LoVo (cell line): ENCODE data around the gene PTGES2.
A peak's percentile ranks its signal among the peaks of the same experiment; 100 is the strongest.

Source experiments
- DNase-seq: peaks from one replicate; pipeline ENCODE4 v3.0.0-alpha.2; 2016; ENCODE audit warnings: low spot score

Gene PTGES2

GRCh38 chr9:128102861-128103588, 24.5 kb downstream of the PTGES2 start:
- DNase-seq, result no peak

GRCh38 chr9:128102196-128102595, 25.3 kb downstream of the PTGES2 start:
- no peak for DNase-seq

GRCh38 chr9:128101690-128102089, 25.8 kb downstream of the PTGES2 start:
- DNase-seq, result no peak

- no peak for DNase-seq
These were observed 26.3 kb downstream of the PTGES2 start for GRCh38 chr9:128101231-128101661.

DNA sequence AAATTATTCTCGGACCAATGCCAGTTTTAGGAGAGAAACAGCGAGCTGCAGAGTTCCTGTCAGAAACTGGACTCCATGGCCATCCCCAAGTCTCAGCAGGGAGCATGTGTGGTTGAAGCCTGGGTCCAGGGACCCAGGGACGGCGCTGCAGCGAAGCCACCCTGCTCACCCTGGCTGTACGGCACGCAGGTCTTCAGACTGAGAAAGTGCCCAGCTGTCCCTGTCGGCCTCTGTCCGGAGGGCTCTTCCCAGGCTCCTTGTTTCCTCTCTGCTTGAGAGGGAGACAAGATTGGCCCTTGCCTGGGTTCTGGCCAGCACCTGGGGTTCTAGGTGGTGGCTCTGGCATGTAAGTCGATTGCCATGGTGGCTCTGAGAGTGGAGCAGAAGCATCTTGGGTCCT, 26.9 kb downstream of the PTGES2 start:
- no peak for DNase-seq

GRCh38 chr9:128099932-128100491, 27.5 kb downstream of the PTGES2 start:
- DNase-seq, result no peak

DNA sequence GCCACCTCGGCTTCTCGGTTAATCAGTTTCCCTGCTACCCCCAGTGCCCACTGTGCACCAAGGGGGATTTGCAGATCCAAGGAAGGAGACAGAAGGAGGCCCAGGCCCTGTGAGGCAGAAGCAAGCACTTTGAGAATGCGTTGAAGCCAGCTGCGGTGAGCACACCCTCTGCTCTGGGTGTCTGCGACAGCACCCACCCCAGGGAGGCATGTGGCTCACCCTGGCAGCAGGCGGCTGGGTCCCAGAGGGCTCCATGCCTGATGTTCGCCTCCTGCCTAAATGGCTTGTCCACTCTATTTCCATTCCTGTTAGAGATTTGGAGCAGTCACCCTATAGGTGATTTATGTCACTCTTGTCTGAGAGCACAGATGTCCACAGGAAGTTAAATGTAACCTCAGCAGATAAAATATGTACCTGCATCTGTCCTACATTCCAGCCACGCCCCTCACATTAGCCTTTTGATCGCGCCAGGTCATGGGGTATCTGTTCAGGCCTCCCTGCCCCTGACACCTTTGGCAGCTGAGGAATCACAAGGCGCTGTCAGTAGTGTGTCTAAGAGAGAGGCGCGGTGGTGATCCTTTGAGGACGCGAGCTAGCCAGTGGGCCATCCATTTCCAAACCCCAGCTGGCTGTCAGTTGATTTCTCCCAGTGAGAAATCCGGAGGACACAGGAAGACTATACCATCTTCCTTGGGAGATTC, 28.1 kb downstream of the PTGES2 start:
- DNase-seq, result peak; percentile 50

DNA sequence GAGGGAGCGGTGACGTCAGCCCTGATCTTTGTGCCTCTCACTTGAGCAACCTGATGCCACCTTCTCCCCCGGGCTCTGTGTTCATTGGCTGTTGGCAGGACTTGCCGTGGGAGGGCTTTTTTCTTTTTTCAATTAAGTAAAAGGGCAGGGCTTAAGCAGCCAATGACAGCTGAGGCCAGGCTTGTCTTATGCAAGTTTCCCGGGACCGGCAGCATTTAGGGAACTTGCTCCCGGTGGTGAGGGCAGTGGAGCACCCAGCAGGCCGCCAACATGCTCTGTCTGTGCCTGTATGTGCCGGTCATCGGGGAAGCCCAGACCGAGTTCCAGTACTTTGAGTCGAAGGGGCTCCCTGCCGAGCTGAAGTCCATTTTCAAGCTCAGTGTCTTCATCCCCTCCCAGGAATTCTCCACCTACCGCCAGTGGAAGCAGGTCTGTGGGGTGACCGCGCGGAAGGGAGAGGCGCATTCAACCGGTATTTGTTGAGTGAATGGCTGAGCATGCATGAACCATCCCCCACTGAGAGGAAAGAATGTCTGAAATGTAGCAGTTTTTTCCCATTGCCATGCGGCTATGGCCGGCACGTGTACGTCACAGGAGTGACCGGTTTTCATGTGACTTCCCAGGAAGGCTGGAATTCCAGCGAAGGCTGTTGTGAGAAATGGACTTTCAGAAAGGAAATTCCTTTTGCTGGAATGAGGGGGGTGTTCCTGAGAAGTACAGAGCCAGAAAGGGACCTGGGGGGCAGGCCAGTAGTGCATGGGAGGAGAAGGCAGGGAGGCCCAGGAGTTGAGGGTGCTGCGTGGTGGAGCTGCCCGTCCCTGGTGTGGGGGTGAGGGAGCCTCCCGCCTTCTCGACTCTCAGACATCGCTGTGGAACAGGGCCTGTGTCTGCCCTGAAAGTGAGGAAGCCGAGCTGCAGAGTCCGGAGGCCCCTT, 29.0 kb downstream of the PTGES2 start:
- DNase-seq, result peak; percentile 95

DNA sequence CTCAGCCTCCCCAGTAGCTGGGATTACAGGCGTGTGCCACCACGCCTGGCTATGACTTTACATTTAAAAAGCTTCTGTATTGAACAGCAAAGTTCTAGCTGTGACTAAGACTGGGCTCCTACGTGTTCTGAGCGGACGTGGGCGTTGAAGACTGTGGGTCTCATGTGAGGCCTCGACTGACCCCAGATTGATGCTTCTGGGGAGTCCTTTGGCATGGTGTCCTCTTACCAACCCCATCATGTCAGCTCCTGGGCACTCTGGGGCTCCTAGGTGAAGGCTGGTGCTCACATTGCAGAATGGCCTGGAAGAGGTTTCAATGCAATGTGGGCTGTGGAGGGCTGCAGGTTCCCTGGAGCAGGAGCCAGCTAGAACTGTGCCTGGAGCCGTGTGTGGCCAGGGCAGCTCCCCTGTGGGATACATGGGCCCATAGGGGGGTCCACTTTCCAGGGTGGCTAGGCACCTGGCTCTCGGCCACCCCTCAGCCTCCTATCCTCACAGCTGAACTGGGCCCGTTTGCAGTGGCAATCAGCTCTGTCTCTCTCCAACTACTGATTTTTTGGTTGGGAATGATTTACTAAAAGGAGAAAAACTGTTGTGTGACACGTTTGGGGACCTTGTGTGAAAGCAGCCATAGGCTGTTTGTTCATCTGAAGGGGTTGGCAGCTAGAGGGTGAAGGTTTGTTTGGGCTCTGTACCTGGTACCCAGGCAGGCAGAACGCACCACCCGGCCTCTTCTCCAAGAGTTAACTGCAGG, 29.8 kb downstream of the PTGES2 start:
- DNase-seq, result no peak

DNA sequence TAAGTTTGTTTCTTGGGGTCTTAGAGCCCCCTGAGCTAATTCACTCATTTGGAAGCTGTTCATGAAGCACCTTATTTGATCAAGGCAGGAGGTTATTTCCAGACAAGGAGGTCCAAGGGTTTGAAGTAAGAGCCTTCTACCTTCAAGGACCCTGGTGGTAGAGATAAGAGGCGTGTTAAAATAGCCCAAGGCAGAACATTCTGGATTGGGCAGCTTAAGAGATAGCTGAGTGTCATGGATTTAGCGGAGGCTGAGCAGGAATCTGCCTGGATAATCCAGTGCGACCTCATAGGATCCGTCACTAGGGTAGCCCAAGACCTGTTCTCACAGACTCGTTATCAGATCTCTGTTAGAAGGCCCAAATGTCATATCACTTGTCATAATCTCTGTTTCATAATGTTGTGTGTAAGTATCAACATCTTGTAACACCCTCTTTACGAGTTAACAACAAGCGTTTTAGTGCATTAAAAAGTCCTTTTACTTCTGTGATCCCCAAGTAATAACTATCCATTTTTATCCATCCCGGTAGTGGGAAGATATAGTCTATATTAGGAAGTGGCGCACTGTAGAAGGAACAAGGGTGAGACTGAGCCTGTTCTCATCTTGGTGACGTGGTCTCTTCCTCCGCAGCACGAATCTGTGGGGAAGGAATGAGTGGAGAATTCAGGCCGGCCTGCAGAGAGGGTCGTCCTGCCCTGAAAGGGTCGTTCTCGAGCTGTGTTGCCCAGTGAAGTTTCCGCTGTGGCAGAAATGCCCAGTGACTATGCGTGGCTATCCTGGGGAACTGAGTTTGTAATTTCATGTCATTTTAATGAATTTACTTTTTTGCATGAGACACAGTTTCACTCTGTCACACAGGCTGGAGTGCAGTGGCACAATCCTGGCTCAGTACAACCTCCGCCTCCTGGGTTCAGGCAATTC, 30.7 kb downstream of the PTGES2 start:
- no peak for DNase-seq

DNA sequence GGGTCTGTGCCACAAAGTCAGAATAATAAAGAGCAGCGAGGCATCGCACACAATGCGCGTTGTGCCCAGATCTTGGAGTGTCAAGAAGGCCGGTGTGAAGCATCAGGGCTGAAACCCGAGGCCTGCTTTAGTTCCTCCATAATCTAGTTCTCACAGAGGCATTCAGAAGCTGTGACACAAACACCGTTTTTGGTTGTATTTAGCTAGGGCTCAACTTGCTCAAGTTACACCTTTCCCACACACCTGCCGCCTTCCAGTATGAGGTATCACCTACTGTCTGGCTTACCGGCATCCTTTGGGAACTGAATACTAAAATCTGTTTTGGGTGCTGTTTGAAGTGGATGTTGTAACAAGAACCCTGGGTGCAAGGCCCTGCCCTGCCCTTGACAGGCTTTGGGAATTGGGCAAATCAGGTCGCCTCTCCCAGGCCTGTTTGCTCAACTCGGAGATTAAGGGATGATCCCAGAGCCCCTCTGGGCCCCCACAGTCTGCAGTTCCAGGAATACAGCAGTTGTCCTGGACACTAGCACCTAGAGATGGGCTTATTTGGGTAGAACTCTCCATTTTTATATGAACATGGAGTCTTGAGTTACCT, 32.5 kb downstream of the PTGES2 start:
- DNase-seq, result no peak

- peak; percentile 63 for DNase-seq
These were observed 33.2 kb downstream of the PTGES2 start for GRCh38 chr9:128094166-128094949.

DNA sequence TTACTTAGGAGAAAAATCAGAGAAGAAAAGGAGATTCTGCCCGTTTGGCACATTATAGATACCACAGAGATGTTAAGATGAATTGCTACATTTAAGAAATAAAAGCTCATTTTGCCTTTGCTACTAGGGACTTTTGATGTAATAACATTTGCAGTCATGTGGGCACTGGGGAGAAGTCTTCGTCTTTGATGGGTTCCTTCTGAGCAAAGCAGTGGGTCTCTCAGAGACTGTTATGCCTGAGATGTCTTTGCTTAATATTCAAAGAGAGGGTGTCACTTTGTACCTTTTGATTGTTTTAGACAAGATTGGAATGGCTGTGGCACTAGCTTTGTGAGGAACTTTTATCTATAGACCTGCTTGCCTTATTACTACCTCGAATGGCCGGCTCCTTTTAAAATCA, 34.5 kb downstream of the PTGES2 start:
- DNase-seq, result no peak

DNA sequence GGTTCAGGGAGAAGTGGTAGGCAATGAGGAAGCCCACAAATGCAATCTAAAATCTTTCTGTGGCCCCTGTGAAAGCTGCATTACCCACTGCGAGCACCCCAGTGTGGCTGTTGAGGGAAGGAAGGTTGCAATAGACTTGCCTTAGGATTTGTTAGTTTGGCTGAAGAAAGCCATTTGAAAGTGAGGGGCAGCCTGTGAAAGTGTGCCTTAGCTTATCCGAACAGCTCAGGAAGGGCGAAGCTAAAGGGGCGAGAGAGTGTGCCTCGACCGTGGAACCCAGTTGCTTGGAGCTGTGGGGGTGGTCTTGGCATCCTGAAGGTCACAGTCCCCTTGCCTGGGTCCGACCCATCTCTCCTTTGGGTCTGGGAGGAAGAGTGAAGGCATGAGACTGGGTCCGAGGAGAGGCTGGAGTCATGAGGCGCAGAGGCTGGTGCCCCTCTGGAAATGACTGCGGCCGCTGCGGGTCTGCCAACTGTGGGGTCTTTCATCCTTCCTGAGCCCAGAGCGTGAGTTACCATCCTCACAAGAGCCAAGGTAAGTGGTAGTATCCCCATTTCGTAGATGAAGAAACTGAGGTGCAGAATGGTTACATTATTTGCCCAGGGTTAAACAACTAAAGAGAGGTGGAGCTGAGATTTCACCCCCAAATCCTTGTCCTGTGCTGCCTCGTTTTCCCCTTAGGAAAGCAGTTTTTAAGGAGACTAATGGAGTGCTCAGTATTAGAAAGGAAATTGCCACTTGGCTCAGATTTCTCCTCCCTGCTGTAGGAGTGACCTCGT, 35.1 kb downstream of the PTGES2 start:
- no peak for DNase-seq

DNA sequence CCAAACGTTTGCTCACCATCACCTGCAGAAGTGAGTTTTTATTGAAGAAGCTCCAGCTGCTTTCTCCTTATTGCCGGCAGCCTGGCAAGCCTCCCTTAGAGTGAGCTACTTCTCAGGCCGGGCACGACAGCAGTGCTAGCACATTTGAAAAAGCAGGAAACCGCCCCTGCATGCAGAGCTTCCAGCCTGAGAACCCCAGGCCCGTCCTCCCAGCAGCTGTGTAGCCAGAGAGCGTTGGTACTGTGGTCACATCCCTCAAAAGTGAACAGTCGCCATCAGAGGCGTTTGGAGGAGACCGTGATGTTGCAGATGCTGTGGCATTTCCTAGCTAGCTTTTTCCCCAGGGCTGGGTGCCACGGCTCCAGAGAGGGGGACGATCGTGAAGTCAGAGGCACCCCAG, 36.0 kb downstream of the PTGES2 start:
- DNase-seq, result no peak

DNA sequence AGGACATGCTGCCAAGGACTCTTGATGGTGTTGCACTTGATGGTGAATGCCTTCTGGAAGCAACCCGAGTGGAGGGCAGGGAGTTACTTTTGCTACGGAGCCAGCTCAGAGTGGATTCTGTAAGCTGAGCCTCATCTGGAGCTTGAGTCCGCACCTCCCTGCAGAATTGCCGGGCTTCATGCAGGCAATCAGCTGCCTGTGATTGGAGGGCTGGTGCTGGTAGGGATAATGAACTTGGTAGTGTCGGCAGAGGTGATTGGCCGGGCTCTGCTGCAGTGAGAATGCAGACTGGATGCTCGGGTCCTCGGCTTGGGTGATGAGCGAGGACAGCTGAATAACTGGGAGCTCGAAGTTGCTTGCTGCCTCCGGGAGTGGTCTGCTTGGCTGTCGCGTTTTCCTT, 36.4 kb downstream of the PTGES2 start:
- DNase-seq, result no peak

GRCh38 chr9:128089299-128089698, 38.2 kb downstream of the PTGES2 start:
- DNase-seq, result no peak

GRCh38 chr9:128088253-128088945, 39.1 kb downstream of the PTGES2 start:
- DNase-seq, result no peak
